ENCODE measurements around the gene PLEKHA7. TPM values are rescaled to one million over a fixed set of nuclear protein-coding genes. Genes with fewer than 3 reads are reported as not detected.

The PLEKHA7 gene
- polyA plus RNA-seq, 1 donor (not counting 4 experiments of a cell fraction or from before 2014, with no cell fraction given) = 1.4 TPM

- H3K4me2 ChIP-seq (ENCODE audit: control insufficient read depth, extremely low read depth, insufficient read depth, low read depth, low read length) = no peak overlapping the region
- H3K9me1 ChIP-seq (ENCODE audit: control insufficient read depth, extremely low read depth, insufficient read depth, low read length) = no peaks in the 10 kb centered on the region
- H3K9ac ChIP-seq (ENCODE audit: control insufficient read depth, extremely low read depth, insufficient read depth, low read length) = no peak overlapping the region
- DNase-seq (ENCODE audit: low read depth, low spot score) (no peak), FAIRE-seq (no peak)
- no peaks in the 10 kb centered on the region for H3K36me3 ChIP-seq (ENCODE audit: control insufficient read depth in 2 of 2, extremely low read depth in 1 of 2, insufficient read depth in 2 of 2, low read length in 2 of 2)
- no peak overlapping the region for H3K4me3 ChIP-seq (ENCODE audit: control insufficient read depth in 2 of 3, extremely low read depth in 1 of 3, insufficient read depth in 2 of 3, low read depth in 1 of 3, low read length in 3 of 3)
- no peaks in the 10 kb centered on the region for H3K27me3 ChIP-seq (ENCODE audit: control insufficient read depth, extremely low read depth, insufficient read depth, low read length)
- H3K27ac ChIP-seq (ENCODE audit: control insufficient read depth, insufficient read depth, low read length) = no peak overlapping the region
- H2AFZ ChIP-seq (ENCODE audit: control insufficient read depth, low read length) = no peak overlapping the region
- H4K20me1 ChIP-seq (ENCODE audit: control insufficient read depth, extremely low read depth, insufficient read depth, low read length) = no peaks in the 10 kb centered on the region
- dilution Hi-C loops (cut with MboI; ENCODE audit: extremely low pct_ligation_motif_present, low sequenced_read_pairs) = no loop called here
- no peaks in the 10 kb centered on the region for H3K79me2 ChIP-seq (ENCODE audit: control insufficient read depth, insufficient read depth, low read length)
- H3K9me3 ChIP-seq (ENCODE audit: control insufficient read depth, low read depth, low read length) = no peaks in the 10 kb centered on the region
- TF ChIP-seq CTCF (optimal IDR thresholded peaks at IDR 0.05 in 1 of 3, IDR thresholded peaks at IDR 0.05 in 1 of 3, conservative IDR thresholded peaks at IDR 0.05 in 1 of 3; ENCODE audit: extremely low read depth in 1 of 3, insufficient read depth in 2 of 3, low read length in 3 of 3) = no peak
- no peak for TF ChIP-seq EZH2 (IDR thresholded peaks at IDR 0.05; ENCODE audit: low read length)
- no peaks in the 10 kb centered on the region for H3K4me1 ChIP-seq (ENCODE audit: control insufficient read depth, extremely low read depth, insufficient read depth, low read length)
Measured at GRCh38 chr11:16767137-16767536, 247.1 kb downstream of the PLEKHA7 start.

GRCh38 chr11:16764888-16765287 is 249.3 kb downstream of the PLEKHA7 start:
- DNase-seq (ENCODE audit: low read depth, low spot score) = no peak
- Histone ChIP-seq H3K4me1 (ENCODE audit: control insufficient read depth, extremely low read depth, insufficient read depth, low read length) (no peaks in the 10 kb centered on the region), H3K27ac (ENCODE audit: control insufficient read depth, insufficient read depth, low read length) (no peak overlapping the region), H3K9me1 (ENCODE audit: control insufficient read depth, extremely low read depth, insufficient read depth, low read length) (no peaks in the 10 kb centered on the region), H3K36me3 (ENCODE audit: control insufficient read depth in 2 of 2, extremely low read depth in 1 of 2, insufficient read depth in 2 of 2, low read length in 2 of 2) (no peaks in the 10 kb centered on the region), H3K9ac (ENCODE audit: control insufficient read depth, extremely low read depth, insufficient read depth, low read length) (no peak overlapping the region), H3K4me2 (ENCODE audit: control insufficient read depth, extremely low read depth, insufficient read depth, low read depth, low read length) (no peak overlapping the region), H3K4me3 (ENCODE audit: control insufficient read depth in 2 of 3, extremely low read depth in 1 of 3, insufficient read depth in 2 of 3, low read depth in 1 of 3, low read length in 3 of 3) (no peak overlapping the region), H3K79me2 (ENCODE audit: control insufficient read depth, insufficient read depth, low read length) (no peaks in the 10 kb centered on the region), H2AFZ (ENCODE audit: control insufficient read depth, low read length) (no peak overlapping the region), H4K20me1 (ENCODE audit: control insufficient read depth, extremely low read depth, insufficient read depth, low read length) (no peaks in the 10 kb centered on the region), H3K9me3 (ENCODE audit: control insufficient read depth, low read depth, low read length) (no peaks in the 10 kb centered on the region), H3K27me3 (ENCODE audit: control insufficient read depth, extremely low read depth, insufficient read depth, low read length) (no peaks in the 10 kb centered on the region)
- TF ChIP-seq EZH2 (IDR thresholded peaks at IDR 0.05; ENCODE audit: low read length) (no peak), CTCF (optimal IDR thresholded peaks at IDR 0.05 in 1 of 3, IDR thresholded peaks at IDR 0.05 in 1 of 3, conservative IDR thresholded peaks at IDR 0.05 in 1 of 3; ENCODE audit: extremely low read depth in 1 of 3, insufficient read depth in 2 of 3, low read length in 3 of 3) (no peak)
- dilution Hi-C loops (cut with MboI; ENCODE audit: extremely low pct_ligation_motif_present, low sequenced_read_pairs) = no loop called here
- no peak for FAIRE-seq

Measured in keratinocyte (primary cell).